ENCODE results near the gene YIPF6. TPM values are rescaled to one million over a fixed set of nuclear protein-coding genes. Genes with fewer than 3 reads are reported as not detected.
A peak's percentile ranks its signal among the peaks of the same experiment; 100 is the strongest.
"Not testable (repeated sequence)": the region's sequence is repeated elsewhere in the genome, so short reads cannot be mapped to it uniquely, and the experiment has no call there.

YIPF6 gene
- total and polyA plus RNA-seq, 2 experiments from 2014 or later: 17.0 to 39.2 TPM

DNA sequence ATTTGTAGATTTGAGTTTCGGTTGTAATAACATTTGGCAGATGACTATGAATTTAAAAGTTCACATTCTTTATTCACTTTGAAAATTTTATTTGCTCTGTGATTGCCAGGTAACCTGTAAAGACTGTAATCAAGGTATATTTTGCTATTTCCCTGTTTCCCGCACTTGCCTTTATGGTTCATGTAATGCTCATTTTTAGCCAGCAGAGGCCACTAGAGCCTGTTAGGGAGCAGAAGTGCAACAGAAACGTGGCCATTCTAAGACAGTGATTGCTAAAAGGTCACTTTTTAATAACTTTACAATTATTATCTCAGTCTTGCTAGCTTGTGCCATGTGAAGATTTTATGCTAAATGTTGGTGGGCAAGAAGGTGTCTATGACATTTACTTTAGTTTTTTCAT, 12.4 kb downstream of the YIPF6 start:
- H3K36me3 ChIP-seq: no peaks in the 10 kb centered on the region
- DNase-seq (ENCODE audit: low read depth in 1 of 2, low spot score in 1 of 2): peak; percentile 48 to 51
- no peaks in the 10 kb centered on the region for H3K4me1 ChIP-seq (ENCODE audit: low read depth)
- TF ChIP-seq, protein P1, sequence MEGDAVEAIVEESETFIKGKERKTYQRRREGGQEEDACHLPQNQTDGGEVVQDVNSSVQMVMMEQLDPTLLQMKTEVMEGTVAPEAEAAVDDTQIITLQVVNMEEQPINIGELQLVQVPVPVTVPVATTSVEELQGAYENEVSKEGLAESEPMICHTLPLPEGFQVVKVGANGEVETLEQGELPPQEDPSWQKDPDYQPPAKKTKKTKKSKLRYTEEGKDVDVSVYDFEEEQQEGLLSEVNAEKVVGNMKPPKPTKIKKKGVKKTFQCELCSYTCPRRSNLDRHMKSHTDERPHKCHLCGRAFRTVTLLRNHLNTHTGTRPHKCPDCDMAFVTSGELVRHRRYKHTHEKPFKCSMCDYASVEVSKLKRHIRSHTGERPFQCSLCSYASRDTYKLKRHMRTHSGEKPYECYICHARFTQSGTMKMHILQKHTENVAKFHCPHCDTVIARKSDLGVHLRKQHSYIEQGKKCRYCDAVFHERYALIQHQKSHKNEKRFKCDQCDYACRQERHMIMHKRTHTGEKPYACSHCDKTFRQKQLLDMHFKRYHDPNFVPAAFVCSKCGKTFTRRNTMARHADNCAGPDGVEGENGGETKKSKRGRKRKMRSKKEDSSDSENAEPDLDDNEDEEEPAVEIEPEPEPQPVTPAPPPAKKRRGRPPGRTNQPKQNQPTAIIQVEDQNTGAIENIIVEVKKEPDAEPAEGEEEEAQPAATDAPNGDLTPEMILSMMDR (IDR thresholded peaks at IDR 0.05; ENCODE audit: low read depth, low read length): peak; percentile 66
- no peak overlapping the region for H3K27ac ChIP-seq
- no peaks in the 10 kb centered on the region for H3K27me3 ChIP-seq
- no peaks in the 10 kb centered on the region for H3K9me3 ChIP-seq (ENCODE audit: low read depth)
- no peak overlapping the region for H3K4me3 ChIP-seq

- H3K27ac ChIP-seq, H3K36me3 ChIP-seq: not testable (repeated sequence)
These were observed 25.8 kb downstream of the YIPF6 start for GRCh38 chrX:68524680-68525079.

GRCh38 chrX:68532831-68533533, 34.1 kb downstream of the YIPF6 start:
- Histone ChIP-seq H3K36me3 (peaks cover 9% of the 10 kb centered on the region), H3K4me3 (no peak overlapping the region), H3K27ac (no peak overlapping the region), H3K27me3 (no peaks in the 10 kb centered on the region), H3K4me1 (ENCODE audit: low read depth) (no peaks in the 10 kb centered on the region), H3K9me3 (ENCODE audit: low read depth) (no peaks in the 10 kb centered on the region)
- TF ChIP-seq, protein P1 (IDR thresholded peaks at IDR 0.05; ENCODE audit: low read depth, low read length): no peak
- DNase-seq (ENCODE audit: low read depth in 1 of 2, low spot score in 1 of 2): peak in 1 of 2 donors; percentile 3

More at GRCh38 chrX:68524680-68525079, 25.8 kb downstream of the YIPF6 start:
- H3K9me3 ChIP-seq (ENCODE audit: low read depth); DNase-seq (ENCODE audit: low read depth in 1 of 2, low spot score in 1 of 2); H3K4me3 ChIP-seq; H3K27me3 ChIP-seq; H3K4me1 ChIP-seq (ENCODE audit: low read depth): not testable (repeated sequence)

GRCh38 chrX:68533656-68534055, 34.8 kb downstream of the YIPF6 start:
- H3K4me1 ChIP-seq (ENCODE audit: low read depth): no peaks in the 10 kb centered on the region
- H3K27me3 ChIP-seq: no peaks in the 10 kb centered on the region
- no peak overlapping the region for H3K27ac ChIP-seq
- H3K36me3 ChIP-seq: peaks cover 9% of the 10 kb centered on the region
- H3K4me3 ChIP-seq: no peak overlapping the region
- TF ChIP-seq, protein P1 (IDR thresholded peaks at IDR 0.05; ENCODE audit: low read depth, low read length): no peak
- DNase-seq (ENCODE audit: low read depth in 1 of 2, low spot score in 1 of 2): peak in 1 of 2 donors; percentile 25
- H3K9me3 ChIP-seq (ENCODE audit: low read depth): no peaks in the 10 kb centered on the region

GRCh38 chrX:68534691-68535090, 35.8 kb downstream of the YIPF6 start:
- peak in 1 of 2 donors; percentile 7 for DNase-seq (ENCODE audit: low read depth in 1 of 2, low spot score in 1 of 2)
- no peaks in the 10 kb centered on the region for H3K9me3 ChIP-seq (ENCODE audit: low read depth)
- TF ChIP-seq, protein P1 (IDR thresholded peaks at IDR 0.05; ENCODE audit: low read depth, low read length): no peak
- peaks cover 9% of the 10 kb centered on the region for H3K36me3 ChIP-seq
- H3K4me3 ChIP-seq: no peak overlapping the region
- no peak overlapping the region for H3K27ac ChIP-seq
- H3K4me1 ChIP-seq (ENCODE audit: low read depth): no peaks in the 10 kb centered on the region
- no peaks in the 10 kb centered on the region for H3K27me3 ChIP-seq

DNA sequence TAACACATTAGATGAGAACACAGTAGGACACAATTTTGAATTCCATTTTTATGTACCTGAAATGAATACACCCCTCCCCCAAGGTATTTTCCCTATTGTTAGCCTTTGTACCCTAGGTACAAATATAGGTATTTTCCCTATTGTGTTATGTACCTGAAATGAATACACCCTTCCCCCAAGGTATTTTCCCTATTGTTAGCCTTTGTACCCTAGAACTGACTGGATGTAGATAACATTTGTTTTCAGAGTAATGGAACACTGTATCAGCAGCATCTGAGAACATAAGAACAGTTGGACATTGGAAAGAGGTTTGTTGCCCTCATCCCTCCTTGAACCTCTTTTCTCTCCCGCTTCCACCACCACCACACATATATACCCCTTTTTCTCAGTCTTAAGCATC, 37.6 kb downstream of the YIPF6 start:
- no peaks in the 10 kb centered on the region for H3K27me3 ChIP-seq
- no peak overlapping the region for H3K27ac ChIP-seq
- H3K4me3 ChIP-seq: no peak overlapping the region
- TF ChIP-seq, protein P1 (IDR thresholded peaks at IDR 0.05; ENCODE audit: low read depth, low read length): no peak
- no peak for DNase-seq (ENCODE audit: low read depth in 1 of 2, low spot score in 1 of 2)
- H3K9me3 ChIP-seq (ENCODE audit: low read depth): no peaks in the 10 kb centered on the region
- H3K36me3 ChIP-seq: peaks cover 7% of the 10 kb centered on the region
- H3K4me1 ChIP-seq (ENCODE audit: low read depth): no peaks in the 10 kb centered on the region
